Activated T-cell treated with anti-CD3 and anti-CD28 coated beads for 48 hours (primary cell): ENCODE measurements around the gene UBR3.
"Not testable (repeated sequence)": the region's sequence is repeated elsewhere in the genome, so short reads cannot be mapped to it uniquely, and the experiment has no call there.

Experiments used
- DNase-seq: peaks from one replicate; pipeline ENCODE4 v3.0.0-alpha.2; 2020; ENCODE audit warnings: low read depth

Gene UBR3

GRCh38 chr2:169866230-169866629 lies 39.0 kb downstream of the UBR3 start:
- DNase-seq = not testable (repeated sequence)

GRCh38 chr2:169867579-169867978 lies 40.3 kb downstream of the UBR3 start:
- no peak for DNase-seq

- no peak for DNase-seq
Measured at GRCh38 chr2:169868951-169869350, 41.7 kb downstream of the UBR3 start.

GRCh38 chr2:169871369-169871768 lies 44.1 kb downstream of the UBR3 start:
- DNase-seq = not testable (repeated sequence)

- DNase-seq = no peak
Measured at GRCh38 chr2:169871994-169872393, 44.7 kb downstream of the UBR3 start.

GRCh38 chr2:169877398-169877797 lies 50.1 kb downstream of the UBR3 start:
- no peak for DNase-seq

GRCh38 chr2:169887120-169887519 lies 59.9 kb downstream of the UBR3 start:
- no peak for DNase-seq

GRCh38 chr2:169891593-169892298 lies 64.5 kb downstream of the UBR3 start:
- no peak for DNase-seq

GRCh38 chr2:169892951-169893350 lies 65.7 kb downstream of the UBR3 start:
- no peak for DNase-seq

GRCh38 chr2:169895294-169895985 lies 68.2 kb downstream of the UBR3 start:
- no peak for DNase-seq

- DNase-seq = no peak
Measured at GRCh38 chr2:169897834-169898233, 70.6 kb downstream of the UBR3 start.

- DNase-seq = not testable (repeated sequence)
Measured at GRCh38 chr2:169900103-169900502, 72.8 kb downstream of the UBR3 start.

- DNase-seq = no peak
Measured at GRCh38 chr2:169900686-169901085, 73.4 kb downstream of the UBR3 start.

- DNase-seq = no peak
Measured at GRCh38 chr2:169906731-169907130, 79.5 kb downstream of the UBR3 start.

- DNase-seq = no peak
Measured at GRCh38 chr2:169909376-169909775, 82.1 kb downstream of the UBR3 start.

- DNase-seq = no peak
Measured at GRCh38 chr2:169910109-169910799, 83.0 kb downstream of the UBR3 start.

GRCh38 chr2:169911119-169911518 lies 83.9 kb downstream of the UBR3 start:
- DNase-seq = no peak

- DNase-seq = no peak
Measured at GRCh38 chr2:169916623-169917022, 89.4 kb downstream of the UBR3 start.

- DNase-seq = no peak
Measured at GRCh38 chr2:169923977-169924376, 96.7 kb downstream of the UBR3 start.

- no peak for DNase-seq
Measured at GRCh38 chr2:169925968-169926367, 98.7 kb downstream of the UBR3 start.

GRCh38 chr2:169928463-169928864 lies 101.2 kb downstream of the UBR3 start:
- DNase-seq = no peak

GRCh38 chr2:169933124-169933711 lies 106.0 kb downstream of the UBR3 start:
- DNase-seq = no peak

GRCh38 chr2:169936652-169937051 lies 109.4 kb downstream of the UBR3 start:
- not testable (repeated sequence) for DNase-seq
